Right lobe of liver (tissue), 6 donors: ENCODE measurements around the gene NUP214. TPM values are rescaled to one million over a fixed set of nuclear protein-coding genes. Genes with fewer than 3 reads are reported as not detected.

Experiments
- ATAC-seq, 4 donors: fragments of 200-7000 bp; cut with Tn5 transposase; one replicate each; pipeline ENCODE4 v1.9.1; 2020; ENCODE audit warnings: mild to moderate bottlenecking in 4 of 4, moderate library complexity in 4 of 4
- DNase-seq, 3 donors: peaks; one replicate each; pipeline ENCODE4 v3.0.0-alpha.2; 2020
- H3K27ac ChIP-seq, 3 donors: fragments of 200-600 bp; one replicate each; pipeline ENCODE4 v1.8.0; 2022
- H3K27me3 ChIP-seq, 2 donors: fragments of 200-600 bp; one replicate each; pipeline ENCODE4 v1.8.0; 2022
- H3K36me3 ChIP-seq, 4 donors: fragments of 200-600 bp; sonication (generic) in 1 of 4; one replicate each; pipeline versions ENCODE4 v1.5.1 to v1.8.0; 2017 to 2022; ENCODE audit warnings: control low read depth in 1 of 4
- H3K4me1 ChIP-seq, 4 donors: fragments of 200-600 bp; sonication (generic) in 1 of 4; one replicate each; pipeline versions ENCODE4 v1.5.1 to v1.8.0; 2017 to 2022; ENCODE audit warnings: control low read depth in 1 of 4
- H3K4me3 ChIP-seq, 3 donors: fragments of 200-600 bp; one replicate each; pipeline ENCODE4 v1.8.0; 2022
- H3K9me3 ChIP-seq, 4 donors: fragments of 200-600 bp; sonication (generic) in 1 of 4; one replicate each; pipeline versions ENCODE4 v1.5.1 to v1.8.0; 2017 to 2022; ENCODE audit warnings: control low read depth in 1 of 4
- POLR2A ChIP-seq: fragments of 450-650 bp; IDR thresholded peaks from one replicate; pipeline ENCODE4 v1.6.1; 2017; ENCODE audit warnings: antibody characterized with exemption, mild to moderate bottlenecking
- WGBS: methylation state at CpG from one replicate; pipeline ENCODE4 v1.1.6; 2018; ENCODE audit warnings: low coverage, low lambda C conversion rate; ENCODE audit not compliant: insufficient coverage; ENCODE audit errors: missing lambda C conversion rate; 5-methylcytosine and 5-hydroxymethylcytosine counted together
- intact Hi-C, 2 donors: fragments of 100-400 bp; cut with DNase I; formaldehyde crosslinking; loops; one replicate each; pipeline versions ENCODE4 v1.11.2 to v1.14.1; 2022
- total RNA-seq, 6 experiments: library from RNA; depleted of rRNA in 2 of 6; stranded (reverse); fragments of >200 nt in 2 of 6; fragmentation: NEBNext Ultra II Directional in 3 of 6; extraction: Animal tissue kit (Norgen Biotek cat#: 25700) in 3 of 6; gene quantifications; one replicate each; pipeline versions ENCODE4 v1.1.0 to v1.2.4, GENCODE V29; 2016 to 2023
- TF ChIP-seq, protein P1 (sequence below), 4 donors: fragments of 200-600 bp in 3 of 4; fragments of 450-650 bp in 1 of 4; IDR thresholded peaks; one replicate each; pipeline versions ENCODE4 v1.5.1 to v1.8.0; 2016 to 2022; ENCODE audit warnings: antibody characterized with exemption in 4 of 4, mild to moderate bottlenecking in 2 of 4
- donor health status: DM: no; HTN: yes; CAD: no.
- donor health status: DM: no; HTN: no; CAD: no.
- donor health status: DM: no; HTN: no; CAD: no.
- donor health status: DM: no; HTN: yes; CAD: no.
- donor health status: DM: no; HTN: yes; CAD: no.

The NUP214 gene
- total RNA-seq, 6 experiments from 2014 or later, result 22.5 to 31.1 (median 27.5) TPM

DNA sequence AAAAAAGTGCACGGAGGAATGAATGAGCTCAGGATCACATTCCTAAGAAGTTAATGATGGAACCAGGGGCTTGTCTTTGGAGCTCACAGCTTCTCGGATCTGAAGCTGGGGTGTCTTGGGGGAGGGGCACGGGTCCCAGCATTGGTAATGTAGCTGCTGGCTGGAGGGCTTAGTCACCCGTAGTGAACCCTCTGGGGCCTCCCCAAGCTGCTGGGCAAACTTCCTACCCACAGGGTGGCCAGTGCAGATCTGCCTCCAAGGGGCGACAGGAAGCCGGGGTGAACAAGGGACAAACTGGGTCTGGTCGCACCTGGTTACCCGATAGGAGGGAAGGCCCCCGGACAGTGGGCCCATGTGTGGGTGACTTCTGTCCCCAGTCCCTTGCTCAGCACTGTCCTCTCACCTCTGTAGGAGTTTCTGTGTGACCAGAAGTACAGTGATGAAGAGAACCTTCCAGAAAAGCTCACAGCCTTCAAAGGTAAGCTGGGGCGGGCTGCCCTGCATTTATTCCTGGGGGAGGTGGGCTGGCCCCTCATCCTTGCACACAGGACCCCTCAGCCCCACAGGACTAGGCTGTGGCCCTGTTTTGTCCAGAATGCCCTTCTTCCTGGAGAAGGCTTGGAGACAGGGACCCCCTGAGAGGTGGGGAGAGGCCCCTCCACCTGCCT lies 14.1 kb upstream of the NUP214 start:
- ATAC-seq, result no peak
- Histone ChIP-seq H3K4me1 (no peaks in the 10 kb centered on the region), H3K27ac (no peak overlapping the region), H3K9me3 (no peaks in the 10 kb centered on the region), H3K4me3 (no peak overlapping the region), H3K27me3 (no peaks in the 10 kb centered on the region), H3K36me3 (no peaks in the 10 kb centered on the region)
- TF ChIP-seq, protein P1, sequence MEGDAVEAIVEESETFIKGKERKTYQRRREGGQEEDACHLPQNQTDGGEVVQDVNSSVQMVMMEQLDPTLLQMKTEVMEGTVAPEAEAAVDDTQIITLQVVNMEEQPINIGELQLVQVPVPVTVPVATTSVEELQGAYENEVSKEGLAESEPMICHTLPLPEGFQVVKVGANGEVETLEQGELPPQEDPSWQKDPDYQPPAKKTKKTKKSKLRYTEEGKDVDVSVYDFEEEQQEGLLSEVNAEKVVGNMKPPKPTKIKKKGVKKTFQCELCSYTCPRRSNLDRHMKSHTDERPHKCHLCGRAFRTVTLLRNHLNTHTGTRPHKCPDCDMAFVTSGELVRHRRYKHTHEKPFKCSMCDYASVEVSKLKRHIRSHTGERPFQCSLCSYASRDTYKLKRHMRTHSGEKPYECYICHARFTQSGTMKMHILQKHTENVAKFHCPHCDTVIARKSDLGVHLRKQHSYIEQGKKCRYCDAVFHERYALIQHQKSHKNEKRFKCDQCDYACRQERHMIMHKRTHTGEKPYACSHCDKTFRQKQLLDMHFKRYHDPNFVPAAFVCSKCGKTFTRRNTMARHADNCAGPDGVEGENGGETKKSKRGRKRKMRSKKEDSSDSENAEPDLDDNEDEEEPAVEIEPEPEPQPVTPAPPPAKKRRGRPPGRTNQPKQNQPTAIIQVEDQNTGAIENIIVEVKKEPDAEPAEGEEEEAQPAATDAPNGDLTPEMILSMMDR (IDR thresholded peaks at IDR 0.05), result no peak
- no peak for TF ChIP-seq POLR2A
- intact Hi-C loops, result no loop called here
- WGBS, result 24% methylated on average over 5 of the region's 10 CpGs
- peak in 1 of 3 donors; percentile 24 for DNase-seq

DNA sequence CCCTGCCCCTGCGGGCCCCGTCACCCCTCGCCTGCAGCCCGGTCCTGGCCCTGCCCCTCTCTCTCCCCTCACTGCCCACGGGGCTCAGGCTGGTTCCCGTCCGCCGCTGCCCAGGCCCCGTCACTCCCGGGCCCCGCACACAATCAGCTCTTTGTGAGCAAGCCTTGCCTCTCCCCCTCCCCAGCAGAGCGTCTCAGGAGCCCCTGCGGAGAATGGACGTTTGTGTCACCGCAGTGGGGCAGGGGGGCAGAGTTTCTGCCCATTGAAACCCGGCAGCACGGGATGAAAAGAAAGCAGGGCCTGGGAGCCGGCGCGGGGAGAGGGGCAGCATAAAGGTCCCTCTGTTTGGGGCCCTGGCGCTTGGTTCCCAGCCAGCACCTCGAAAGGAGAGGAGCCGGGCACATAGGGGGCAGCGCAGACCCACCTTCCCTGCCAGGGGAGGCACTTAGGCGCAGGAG lies 13.5 kb upstream of the NUP214 start:
- intact Hi-C loops, result no loop called here
- H3K27ac ChIP-seq, result no peak overlapping the region
- H3K27me3 ChIP-seq, result no peaks in the 10 kb centered on the region
- H3K9me3 ChIP-seq, result no peaks in the 10 kb centered on the region
- H3K4me3 ChIP-seq, result no peak overlapping the region
- 60% methylated on average over 3 of the region's 25 CpGs for WGBS
- H3K36me3 ChIP-seq, result no peaks in the 10 kb centered on the region
- TF ChIP-seq, protein P1 (IDR thresholded peaks at IDR 0.05), result no peak
- TF ChIP-seq POLR2A, result no peak
- ATAC-seq (peak in 1 of 4 donors; percentile 28), DNase-seq (peak in 1 of 3 donors; percentile 44)
- no peaks in the 10 kb centered on the region for H3K4me1 ChIP-seq

DNA sequence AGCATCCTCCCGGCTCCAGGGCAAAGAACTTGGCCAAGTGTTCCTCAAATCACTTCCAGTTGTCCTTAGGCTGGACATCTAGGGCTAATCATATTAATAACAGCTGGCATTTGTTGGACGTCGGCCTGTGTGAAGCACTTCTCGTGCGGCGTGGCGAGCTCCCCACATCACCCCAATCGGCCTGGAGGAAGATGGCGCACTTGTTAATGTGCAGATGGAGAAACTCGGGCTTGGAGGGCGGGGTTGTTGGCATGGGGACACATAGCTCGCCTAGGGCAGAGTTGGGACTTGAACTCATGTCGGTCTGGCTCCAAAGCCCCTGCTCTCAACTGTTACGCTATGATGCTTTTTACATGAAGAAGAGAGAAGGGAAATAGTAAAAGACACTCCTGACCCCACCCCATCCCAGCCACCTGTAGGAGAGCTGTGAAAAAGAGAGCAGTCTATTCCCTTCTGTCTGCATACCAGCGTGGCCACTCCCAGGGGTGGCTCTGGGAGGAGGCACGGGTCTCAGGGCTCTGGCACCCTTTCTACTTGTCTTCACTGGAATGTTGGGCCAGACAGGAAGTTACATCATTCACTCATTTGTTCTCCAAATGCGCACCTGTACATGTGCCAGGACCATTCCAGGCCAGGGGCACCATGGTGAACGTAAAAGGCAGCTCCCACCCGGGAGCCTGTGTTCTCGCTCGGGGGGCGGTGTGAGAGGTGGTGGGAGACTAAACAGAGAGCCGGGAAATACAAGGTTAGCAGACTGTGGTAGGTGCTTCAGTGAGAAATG lies 12.8 kb upstream of the NUP214 start:
- no peaks in the 10 kb centered on the region for H3K27me3 ChIP-seq
- intact Hi-C loops, result no loop called here
- TF ChIP-seq, protein P1 (IDR thresholded peaks at IDR 0.05), result no peak
- TF ChIP-seq POLR2A, result no peak
- no peak overlapping the region for H3K4me3 ChIP-seq
- WGBS, result 77% methylated on average over 13 of the region's 23 CpGs
- no peaks in the 10 kb centered on the region for H3K4me1 ChIP-seq
- no peak overlapping the region for H3K27ac ChIP-seq
- ATAC-seq, result no peak
- H3K36me3 ChIP-seq, result no peaks in the 10 kb centered on the region
- DNase-seq, result peak in 1 of 3 donors; percentile 23
- H3K9me3 ChIP-seq, result no peaks in the 10 kb centered on the region

DNA sequence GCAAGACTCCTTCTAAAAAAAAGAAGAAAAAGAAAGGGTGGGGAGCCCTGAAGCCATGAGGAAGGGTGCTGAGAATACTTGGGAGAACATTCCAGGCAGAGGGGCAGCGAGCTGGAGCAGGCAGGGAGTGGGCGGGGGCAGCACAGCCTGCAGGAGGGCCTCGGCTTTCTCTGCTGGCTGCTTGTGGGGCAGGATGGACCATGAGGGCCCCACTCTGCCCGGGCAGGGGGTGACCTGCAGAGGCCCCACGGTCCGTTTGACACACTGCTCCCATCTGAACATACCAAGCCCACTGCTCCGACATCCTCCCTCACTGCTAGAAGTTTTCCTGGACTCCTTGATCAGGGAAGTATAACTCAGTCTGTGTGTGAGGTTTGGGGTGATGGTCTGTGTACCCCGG lies 11.7 kb upstream of the NUP214 start:
- no peak for ATAC-seq
- H3K27me3 ChIP-seq, result no peaks in the 10 kb centered on the region
- no peaks in the 10 kb centered on the region for H3K4me1 ChIP-seq
- H3K9me3 ChIP-seq, result no peaks in the 10 kb centered on the region
- TF ChIP-seq, protein P1 (IDR thresholded peaks at IDR 0.05), result no peak
- TF ChIP-seq POLR2A, result no peak
- intact Hi-C loops, result no loop called here
- 93% methylated on average over 2 of the region's 8 CpGs for WGBS
- no peaks in the 10 kb centered on the region for H3K36me3 ChIP-seq
- no peak overlapping the region for H3K4me3 ChIP-seq
- no peak overlapping the region for H3K27ac ChIP-seq
- peak in 1 of 3 donors; percentile 29 for DNase-seq
